ENCODE data around the gene PBX2. TPM values are rescaled to one million over a fixed set of nuclear protein-coding genes. Genes with fewer than 3 reads are reported as not detected.
A peak's percentile ranks its signal among the peaks of the same experiment; 100 is the strongest.
"Not testable (repeated sequence)": the region's sequence is repeated elsewhere in the genome, so short reads cannot be mapped to it uniquely, and the experiment has no call there.

Gene PBX2
- total and polyA plus RNA-seq, 12 donors: 25.6 to 55.4 (median 44.1) TPM

- DNase-seq (peak in 1 of 2 donors; percentile 59), ATAC-seq (no peak)
- no peaks in the 10 kb centered on the region for H3K9me3 ChIP-seq
- 16 to 17% methylated on average over 15 of the region's 15 CpGs for WGBS, 2 donors
- H3K4me1 ChIP-seq: peaks cover 13 to 72% (median 54%) of the 10 kb centered on the region in 9 donors
- peaks cover 0 to 42% (median 0%) of the 10 kb centered on the region in 9 donors for H3K36me3 ChIP-seq
- intact Hi-C loops (cut with DNase I): loop anchor here in 5 of 10 donors (1.0 to 5.0 kb wide), 5 partner anchors 16 to 777 kb away; partner anchors contain the start of genes ATF6B (in 2 of the 5), FKBPL (in 1 of the 5) and RNF5 (in 1 of the 5)
- H3K27ac ChIP-seq: peak overlapping the region; percentile 67 to 100 (median 96)
- peak in 6 of 9 donors; percentile 23 to 60 (median 38) for TF ChIP-seq CTCF (IDR thresholded peaks at IDR 0.05)
- H3K27me3 ChIP-seq: no peaks in the 10 kb centered on the region
- peak overlapping the region in 8 of 10 donors; percentile 24 to 76 (median 60) for H3K4me3 ChIP-seq
Observed at GRCh38 chr6:32194825-32195651, 5.0 kb upstream of the PBX2 start.

- H3K27ac ChIP-seq: peak overlapping the region in 9 of 10 donors; percentile 79 to 100 (median 98)
- 94 to 98% methylated on average over 4 of the region's 4 CpGs for WGBS, 2 donors
- intact Hi-C loops (cut with DNase I): loop anchor here in 3 of 10 donors (2.0 to 5.0 kb wide), 2 partner anchors 16 to 67 kb away; partner anchors contain the start of genes ATF6B (in 2 of the 3) and RNF5 (in 1 of the 3)
- DNase-seq (no peak), ATAC-seq (no peak)
- H3K4me1 ChIP-seq: peaks cover 13 to 72% (median 54%) of the 10 kb centered on the region in 9 donors
- H3K9me3 ChIP-seq: no peaks in the 10 kb centered on the region
- H3K27me3 ChIP-seq: no peaks in the 10 kb centered on the region
- peak overlapping the region in 1 of 10 donors; percentile 52 for H3K4me3 ChIP-seq
- TF ChIP-seq CTCF (IDR thresholded peaks at IDR 0.05): no peak
- H3K36me3 ChIP-seq: peaks cover 0 to 37% (median 0%) of the 10 kb centered on the region in 9 donors
Observed at GRCh38 chr6:32194388-32194787, 4.4 kb upstream of the PBX2 start.

- intact Hi-C loops (cut with DNase I): loop anchor here in 2 of 10 donors (5.0 kb wide), 1 partner anchor 66 kb away; the partner anchor contains the start of gene ATF6B (in 2 of the 2)
- peak overlapping the region in 6 of 10 donors; percentile 34 to 82 (median 78) for H3K4me3 ChIP-seq
- peaks cover 17 to 80% (median 65%) of the 10 kb centered on the region in 9 donors for H3K4me1 ChIP-seq
Observed at GRCh38 chr6:32193096-32193495, 3.1 kb upstream of the PBX2 start.

GRCh38 chr6:32192608-32193039, 2.6 kb upstream of the PBX2 start, which contains the start of gene GPSM3:
GPSM3 (minus strand) TSS chr6:32192643; CDS start chr6:32192513, 130 bp downstream.
- Histone ChIP-seq H3K27me3 (no peaks in the 10 kb centered on the region), H3K27ac (peak within 1 kb of the TSS; percentile 50 to 99 (median 98)), H3K36me3 (peaks cover 0 to 30% (median 5%) of the 10 kb centered on the region in 9 donors), H3K4me3 (peak within 1 kb of the TSS in 8 of 10 donors; percentile 14 to 82 (median 58)), H3K4me1 (peaks cover 17 to 81% (median 68%) of the 10 kb centered on the region in 9 donors), H3K9me3 (no peaks in the 10 kb centered on the region)
- 38 to 40% methylated on average over 3 to 5 of the region's 5 CpGs for WGBS, 2 donors
- ATAC-seq (no peak), DNase-seq (peak; percentile 65 to 71)
- TF ChIP-seq CTCF (IDR thresholded peaks at IDR 0.05): no peak
- intact Hi-C loops (cut with DNase I): loop anchor here in 2 of 10 donors (5.0 kb wide), 1 partner anchor 65 kb away; the partner anchor contains the start of gene ATF6B (in 2 of the 2)

More at GRCh38 chr6:32193096-32193495, 3.1 kb upstream of the PBX2 start:
- H3K9me3 ChIP-seq, H3K27me3 ChIP-seq, ATAC-seq, DNase-seq: not testable (repeated sequence)
- peaks cover 0 to 27% (median under 1%) of the 10 kb centered on the region in 9 donors for H3K36me3 ChIP-seq
- 82 to 84% methylated on average over 13 of the region's 13 CpGs for WGBS, 2 donors
- H3K27ac ChIP-seq: peak overlapping the region in 9 of 10 donors; percentile 11 to 99 (median 99)

Measured in heart right ventricle (tissue), 16 donors.